H1 (cell line): Measurements from ENCODE around the gene FSD1. TPM values are rescaled to one million over a fixed set of nuclear protein-coding genes. Genes with fewer than 3 reads are reported as not detected.

Source experiments
- CTCF ChIA-PET: fragments of 300-600 bp; sonication (Branson Sonifier 250); formaldehyde crosslinking; loops from one replicate; lab custom pipeline; 2021; ENCODE audit not compliant: partially characterized antibody; lab: Charles Lee
- POLR2A ChIA-PET: fragments of 300-600 bp; sonication (Branson Sonifier 250); formaldehyde crosslinking; loops from one replicate; lab custom pipeline; 2021; ENCODE audit warnings: inconsistent platforms; ENCODE audit not compliant: partially characterized antibody; lab: Charles Lee
- DNase-seq, 2 experiments: peaks; one replicate each; pipeline versions ENCODE4 v3.0.0 to v3.0.0-alpha.2; 2010 to 2022; ENCODE audit warnings: low spot score in 2 of 2, low read depth in 1 of 2, mixed read lengths in 1 of 2
- FAIRE-seq: peaks from 2 replicates; lab custom pipeline; 2011; peaks lifted over from hg19 to GRCh38; lab: Jason Lieb, UNC
- H2AFZ ChIP-seq: 2 replicates; pipeline ENCODE4 v1.8.1; 2012; ENCODE audit warnings: low read length, inconsistent platforms
- H2AK5ac ChIP-seq: 2 replicates; pipeline ENCODE4 v1.6.1; 2013; ENCODE audit warnings: low read depth, low read length
- H2BK120ac ChIP-seq: replicated peaks from 2 replicates; pipeline ENCODE3; 2013; ENCODE audit warnings: low read depth, low read length, inconsistent platforms
- H2BK12ac ChIP-seq: 2 replicates; pipeline ENCODE4 v1.6.1; 2013; ENCODE audit warnings: low read depth, low read length
- H2BK15ac ChIP-seq: 2 replicates; pipeline ENCODE4 v1.6.1; 2013; ENCODE audit warnings: low read length
- H2BK20ac ChIP-seq: 2 replicates; pipeline ENCODE4 v1.6.1; 2013; ENCODE audit warnings: low read length
- H2BK5ac ChIP-seq: 2 replicates; pipeline ENCODE4 v1.6.1; 2013; ENCODE audit warnings: low read depth, low read length
- H3K14ac ChIP-seq: 2 replicates; pipeline ENCODE4 v1.6.1; 2013; ENCODE audit warnings: inconsistent platforms; ENCODE audit not compliant: insufficient read length
- H3K18ac ChIP-seq: 2 replicates; pipeline ENCODE4 v1.6.1; 2013; ENCODE audit warnings: low read length; ENCODE audit errors: extremely low read depth
- H3K23ac ChIP-seq: 2 replicates; pipeline ENCODE4 v1.6.1; 2013; ENCODE audit warnings: inconsistent platforms; ENCODE audit not compliant: insufficient read length
- H3K23me2 ChIP-seq: 2 replicates; pipeline ENCODE4 v1.6.1; 2013; ENCODE audit warnings: low read depth, low read length
- H3K27ac ChIP-seq: 2 replicates; pipeline ENCODE4 v1.6.1; 2011; ENCODE audit warnings: low read depth, low read length, inconsistent platforms
- H3K27me3 ChIP-seq, 4 experiments: replicated peaks in 1 of 4; 1 replicate in 1 of 4; 2 replicates in 3 of 4; pipeline versions ENCODE4 v1.6.1 to v1.8.1; 2011 to 2013; ENCODE audit warnings: low read length in 3 of 4, mild to moderate bottlenecking in 3 of 4, inconsistent platforms in 2 of 4, mixed read lengths in 2 of 4, moderate library complexity in 1 of 4; ENCODE audit not compliant: control insufficient read depth in 3 of 4, insufficient read depth in 3 of 4; ENCODE audit errors: extremely low read depth in 1 of 4
- H3K36me3 ChIP-seq, 4 experiments: 2 replicates each; pipeline versions ENCODE4 v1.6.1 to v1.8.1; 2011 to 2013; ENCODE audit warnings: mild to moderate bottlenecking in 4 of 4, low read length in 3 of 4, moderate library complexity in 2 of 4, control low read depth in 1 of 4, inconsistent platforms in 1 of 4; ENCODE audit not compliant: insufficient read depth in 4 of 4, control insufficient read depth in 2 of 4
- H3K4ac ChIP-seq: replicated peaks from 2 replicates; pipeline ENCODE3; 2013; ENCODE audit warnings: low read length, low read depth, mixed read lengths, inconsistent platforms; ENCODE audit not compliant: insufficient read length
- H3K4me1 ChIP-seq, 4 experiments: replicated peaks in 1 of 4; 1 replicate in 1 of 4; 2 replicates in 3 of 4; pipeline versions ENCODE4 v1.6.1 to v1.8.1; 2011 to 2013; ENCODE audit warnings: low read length in 3 of 4, inconsistent platforms in 2 of 4, mixed read lengths in 1 of 4; ENCODE audit not compliant: insufficient read depth in 4 of 4, control insufficient read depth in 3 of 4
- H3K4me2 ChIP-seq, 2 experiments: 2 replicates each; pipeline versions ENCODE4 v1.6.1 to v1.8.1; 2011 to 2013; ENCODE audit warnings: low read depth in 2 of 2, low read length in 2 of 2, control low read depth in 1 of 2, inconsistent platforms in 1 of 2, mild to moderate bottlenecking in 1 of 2; ENCODE audit not compliant: insufficient read depth in 1 of 2
- H3K4me3 ChIP-seq, 4 experiments: fragments of 200-600, 300-600 bp in 1 of 4; sonication (generic), shearing (Covaris generic), sonication (Bioruptor Twin) in 1 of 4; 2 replicates each; pipeline versions ENCODE4 v1.5.1 to v1.8.1; 2011 to 2016; ENCODE audit warnings: low read length in 4 of 4, low read depth in 3 of 4, control low read depth in 2 of 4, inconsistent platforms in 2 of 4, mild to moderate bottlenecking in 2 of 4, mixed read lengths in 1 of 4, moderate library complexity in 1 of 4; ENCODE audit not compliant: insufficient read depth in 2 of 4; ENCODE audit errors: extremely low read depth in 1 of 4
- H3K56ac ChIP-seq: replicated peaks from 2 replicates; pipeline ENCODE3; 2013; ENCODE audit warnings: low read depth, mild to moderate bottlenecking, mixed read lengths, low read length, inconsistent platforms; ENCODE audit not compliant: insufficient read length
- H3K79me1 ChIP-seq: 2 replicates; pipeline ENCODE4 v1.6.1; 2013; ENCODE audit warnings: low read depth, low read length, control low read depth
- H3K79me2 ChIP-seq, 2 experiments: 2 replicates each; pipeline versions ENCODE4 v1.6.1 to v1.8.1; 2012 to 2013; ENCODE audit warnings: low read length in 2 of 2, mild to moderate bottlenecking in 2 of 2, inconsistent platforms in 1 of 2; ENCODE audit not compliant: insufficient read depth in 2 of 2, control insufficient read depth in 1 of 2
- H3K9ac ChIP-seq, 4 experiments: replicated peaks in 1 of 4; 1 replicate in 1 of 4; 2 replicates in 3 of 4; pipeline versions ENCODE4 v1.6.1 to v1.8.1; 2011 to 2013; ENCODE audit warnings: low read depth in 3 of 4, low read length in 3 of 4, control low read depth in 2 of 4, mild to moderate bottlenecking in 2 of 4, moderate library complexity in 2 of 4, inconsistent platforms in 1 of 4; ENCODE audit errors: extremely low read depth in 1 of 4
- H3K9me3 ChIP-seq, 2 experiments: 2 replicates each; pipeline versions ENCODE4 v1.6.1 to v1.8.1; 2012 to 2013; ENCODE audit warnings: mild to moderate bottlenecking in 2 of 2, moderate library complexity in 2 of 2, control low read depth in 1 of 2, inconsistent platforms in 1 of 2, low read depth in 1 of 2, low read length in 1 of 2, mixed read lengths in 1 of 2; ENCODE audit not compliant: insufficient read depth in 2 of 2
- H4K20me1 ChIP-seq, 2 experiments: replicated peaks in 1 of 2; 2 replicates each; pipeline versions ENCODE3 to v1.8.1; 2011 to 2013; ENCODE audit warnings: inconsistent platforms in 2 of 2, low read length in 2 of 2, mild to moderate bottlenecking in 1 of 2; ENCODE audit not compliant: insufficient read depth in 2 of 2, control insufficient read depth in 1 of 2
- H4K5ac ChIP-seq: 2 replicates; pipeline ENCODE4 v1.6.1; 2013; ENCODE audit warnings: low read length, low read depth, mixed read lengths, inconsistent platforms; ENCODE audit not compliant: insufficient read length
- H4K8ac ChIP-seq: 2 replicates; pipeline ENCODE4 v1.8.0; 2013; ENCODE audit warnings: mild to moderate bottlenecking, moderate library complexity, low read length, inconsistent platforms; ENCODE audit not compliant: insufficient read depth; ENCODE audit errors: extremely low read depth
- H4K91ac ChIP-seq: replicated peaks from 2 replicates; pipeline ENCODE3; 2013; ENCODE audit warnings: low read length, mixed read lengths, inconsistent platforms; ENCODE audit not compliant: insufficient read length
- KDM1A ChIP-seq: fragments of 200-600, 300-600 bp; sonication (generic); IDR thresholded peaks from 2 replicates; pipeline ENCODE4 v1.7.1; 2016; ENCODE audit warnings: mild to moderate bottlenecking, low read length, borderline replicate concordance
- PHF8 ChIP-seq: fragments of 200-600 bp; sonication (generic); conservative IDR thresholded peaks from 2 replicates; pipeline ENCODE4 v1.7.1; 2012; ENCODE audit warnings: low read depth, mild to moderate bottlenecking, inconsistent platforms, low read length, moderate library complexity
- SP2 ChIP-seq: IDR thresholded peaks from 2 replicates; pipeline ENCODE4 v1.6.1; 2012; ENCODE audit warnings: mild to moderate bottlenecking, low read length, inconsistent platforms
- TAF7 ChIP-seq: optimal IDR thresholded peaks from 2 replicates; pipeline ENCODE3; 2011; ENCODE audit warnings: low read depth, mild to moderate bottlenecking, inconsistent platforms, low read length, moderate library complexity, borderline replicate concordance
- YY1 ChIP-seq: IDR thresholded peaks from 2 replicates; pipeline ENCODE4 v1.6.1; 2011; ENCODE audit warnings: low read depth, mild to moderate bottlenecking, low read length
- WGBS, 2 experiments: shearing (Covaris generic) in 1 of 2; methylation state at CpG; one replicate each; pipeline versions ENCODE4 v1.1.6 to v1.1.7; 2013 to 2015; ENCODE audit warnings: low lambda C conversion rate in 2 of 2, mixed read lengths in 2 of 2, inconsistent platforms in 1 of 2, low coverage in 1 of 2, missing lambda C conversion rate in 1 of 2; ENCODE audit not compliant: insufficient replicate concordance in 2 of 2, insufficient coverage in 1 of 2, insufficient read length in 1 of 2; ENCODE audit errors: extremely low coverage in 1 of 2, missing lambda C conversion rate in 1 of 2; 5-methylcytosine and 5-hydroxymethylcytosine counted together
- polyA plus RNA-seq, 7 experiments: library from polyadenylated mRNA; depleted of rRNA in 3 of 7; stranded (reverse) in 5 of 7; unstranded in 2 of 7; fragments of >200 nt in 5 of 7; fragments of 200-250 nt in 2 of 7; gene quantifications; 1 replicate in 5 of 7; 2 replicates in 1 of 7; 4 replicates in 1 of 7; pipeline versions ENCODE4 v1.2.1 to v1.2.3, GENCODE V29; 2011 to 2013; ENCODE audit warnings: missing spikeins in 2 of 7, mixed read lengths in 2 of 7
- total RNA-seq: library from RNA; stranded (reverse); fragmentation: NEBNext Ultra II Directional; extraction: Animal tissue kit (Norgen Biotek cat#: 25700); gene quantifications from 2 replicates; pipeline ENCODE4 v1.2.1, GENCODE V29; 2021

FSD1 gene
- total and polyA plus RNA-seq, 2 of the 8 experiments (the other 6 are each of a cell fraction or from before 2014, with no cell fraction given): 58.8 to 181 TPM

GRCh38 chr19:4354282-4354681 lies 49.9 kb downstream of the FSD1 start:
- no peaks in the 10 kb centered on the region for H3K27me3 ChIP-seq
- no peaks in the 10 kb centered on the region for H3K79me2 ChIP-seq
- H3K14ac ChIP-seq: no peak overlapping the region

More at GRCh38 chr19:4354282-4354681, 49.9 kb downstream of the FSD1 start:
- H2BK5ac ChIP-seq: no peak overlapping the region
- H4K20me1 ChIP-seq: peaks cover 0 to 11% of the 10 kb centered on the region in 2 experiments
- H3K79me1 ChIP-seq: no peaks in the 10 kb centered on the region
- H3K4me1 ChIP-seq: peaks cover 0 to 2% (median 0%) of the 10 kb centered on the region in 4 experiments; a peak in 1 of 7 replicates
- TF ChIP-seq KDM1A (no peak), YY1 (no peak), TAF7 (no peak), SP2 (no peak), PHF8 (no peak)
- no peak overlapping the region for H2BK120ac ChIP-seq
- H3K23ac ChIP-seq: no peak overlapping the region
- no peaks in the 10 kb centered on the region for H3K9me3 ChIP-seq
- no peak overlapping the region for H3K4me2 ChIP-seq
- H2AK5ac ChIP-seq: no peak overlapping the region
- H2BK15ac ChIP-seq: no peak overlapping the region
- no peak overlapping the region for H2BK20ac ChIP-seq
- H4K8ac ChIP-seq: no peak overlapping the region
- FAIRE-seq (no peak), DNase-seq (no peak)
- H2BK12ac ChIP-seq: no peak overlapping the region
- H3K4ac ChIP-seq: no peak overlapping the region
- no peaks in the 10 kb centered on the region for H3K23me2 ChIP-seq
- no peak overlapping the region for H3K56ac ChIP-seq
- no peak overlapping the region for H3K18ac ChIP-seq
- H4K91ac ChIP-seq: no peak overlapping the region
- H4K5ac ChIP-seq: no peak overlapping the region
- H2AFZ ChIP-seq: no peak overlapping the region
- H3K27ac ChIP-seq: no peak overlapping the region
- CTCF ChIA-PET: interaction anchor here (1.0 to 20.4 kb wide), 7 partner anchors 9 to 214 kb away, joined by 3 to 311 read pairs (median 3); partner anchors contain the start of gene SHD
- H3K9ac ChIP-seq: no peak overlapping the region
- WGBS, 2 experiments: 92% methylated on average over 11 of the region's 12 CpGs; no CpG with 5 or more reads in 1 of the 2 experiments
- peaks cover 0 to 20% (median 8%) of the 10 kb centered on the region in 4 experiments; a peak in 5 of 8 replicates for H3K36me3 ChIP-seq
- POLR2A ChIA-PET: interaction anchor here (0.6 to 4.5 kb wide), 7 partner anchors 11 to 102 kb away, joined by 3 to 27 read pairs (median 4); partner anchors contain the start of gene MPND
- no peak overlapping the region for H3K4me3 ChIP-seq
